Dedifferentiated amniotic fluid mesenchymal stem cell (primary cell): ENCODE measurements around the gene KCMF1.

Experiments used
- DNase-seq: peaks from one replicate; pipeline ENCODE4 v3.0.0-alpha.2; 2016; ENCODE audit errors: extremely low spot score

Gene KCMF1

DNA sequence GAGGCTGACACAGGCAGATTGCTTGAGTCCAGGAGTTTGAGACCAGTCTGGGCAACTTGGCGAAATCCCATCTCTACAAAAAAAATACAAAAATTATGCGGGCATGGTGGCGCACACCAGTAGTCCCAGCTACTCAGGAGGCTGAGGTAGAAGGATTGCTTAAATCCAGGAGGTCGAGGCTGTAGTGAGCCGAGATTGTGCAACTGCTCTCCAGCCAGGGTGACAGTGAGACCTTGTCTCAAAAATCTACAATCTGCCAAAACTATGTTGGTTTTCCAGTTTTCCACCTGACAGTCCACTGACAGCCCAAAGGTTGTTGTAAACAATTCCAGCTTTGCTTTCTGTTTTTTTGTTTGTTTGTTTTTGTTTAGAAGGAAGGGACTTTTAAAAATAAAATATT lies 51.3 kb downstream of the KCMF1 start:
- DNase-seq = no peak

DNA sequence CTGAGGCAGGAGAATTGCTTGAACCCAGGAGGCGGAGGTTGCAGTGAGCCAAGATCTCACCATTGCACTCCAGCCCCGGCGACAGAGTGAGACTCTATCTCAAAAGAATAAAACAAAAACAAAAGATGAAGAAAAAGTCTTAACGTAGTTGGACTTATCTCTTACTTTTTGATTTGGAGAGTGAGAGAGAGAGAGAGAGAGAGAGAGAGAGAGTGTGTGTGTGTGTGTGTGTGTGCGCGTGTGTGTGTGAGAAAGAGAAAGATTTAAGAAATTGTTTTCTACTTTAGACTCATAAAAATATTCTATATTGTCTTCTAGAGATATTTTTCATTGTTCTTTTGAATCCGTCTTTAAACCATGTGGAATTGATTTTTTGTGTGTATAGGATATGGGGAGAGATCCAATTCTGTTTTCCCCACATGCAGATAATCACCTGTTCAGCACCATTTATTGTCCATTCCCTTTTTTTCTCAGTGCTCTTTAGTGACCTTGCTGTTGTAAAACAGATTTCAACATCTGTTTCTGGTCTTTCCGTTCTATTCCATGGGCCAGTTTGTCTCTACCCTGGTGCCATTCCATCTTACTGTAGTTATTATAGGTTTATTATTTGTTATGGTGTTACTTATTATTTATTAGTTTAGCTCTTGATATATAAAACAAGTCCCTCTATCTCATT lies 53.5 kb downstream of the KCMF1 start:
- DNase-seq = no peak

DNA sequence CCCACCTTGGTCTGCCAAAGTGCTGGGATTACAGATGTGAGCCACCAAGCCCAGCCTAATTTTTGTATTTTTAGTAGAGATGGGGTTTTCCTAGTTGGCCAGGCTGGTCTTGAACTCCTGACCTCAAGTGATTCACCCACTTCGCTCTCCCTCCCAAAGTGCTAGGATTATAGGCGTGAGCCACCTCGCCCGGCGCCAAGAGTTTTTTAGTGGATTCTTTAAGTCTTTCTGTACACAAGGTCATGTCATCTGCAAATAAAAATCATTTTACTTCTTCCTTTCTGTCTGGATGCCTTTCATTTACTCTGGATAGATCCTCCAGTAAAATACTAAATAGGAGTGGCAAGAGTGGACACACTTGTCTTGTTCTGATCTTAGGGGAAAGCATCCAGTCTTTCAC lies 61.7 kb downstream of the KCMF1 start:
- no peak for DNase-seq

- DNase-seq = no peak
Measured at GRCh38 chr2:85033388-85033787, 62.4 kb downstream of the KCMF1 start.

DNA sequence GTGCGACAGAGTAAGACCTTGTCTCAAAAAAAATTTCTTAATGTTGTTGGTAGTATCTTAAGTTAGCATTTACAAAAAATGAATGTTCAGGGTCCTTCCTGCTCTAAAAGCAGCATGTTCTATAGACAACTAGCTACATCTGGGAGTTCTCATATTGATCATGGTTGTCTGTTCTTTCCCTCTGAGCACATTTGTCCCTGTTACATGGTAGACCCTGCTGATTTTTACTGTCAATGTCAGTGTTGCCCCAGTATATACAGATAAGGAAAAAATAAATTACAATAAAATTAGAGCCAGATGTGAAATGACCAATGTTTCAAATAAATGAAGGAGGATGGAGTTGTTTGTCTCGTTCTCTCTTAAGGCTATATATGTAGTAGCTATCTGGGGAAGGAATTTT lies 63.2 kb downstream of the KCMF1 start:
- DNase-seq = no peak

DNA sequence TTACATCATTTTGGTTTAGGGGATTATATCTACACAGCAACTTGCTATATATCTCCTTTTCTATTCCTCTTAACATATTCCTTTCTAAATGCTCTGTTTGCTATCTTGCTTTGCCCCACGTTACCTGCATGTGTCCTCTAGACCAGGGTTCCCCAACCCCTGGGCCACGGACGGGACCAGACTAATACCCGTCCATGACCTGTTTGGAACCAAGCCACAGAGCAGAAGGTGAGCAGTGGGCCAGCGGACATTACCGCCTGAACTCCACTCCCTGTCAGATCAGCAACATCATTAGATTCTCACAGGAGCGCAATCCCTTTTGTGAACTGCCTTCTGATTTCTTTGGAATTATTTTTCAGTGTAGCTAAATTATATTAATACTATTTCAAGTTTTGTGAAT lies 66.7 kb downstream of the KCMF1 start:
- no peak for DNase-seq

GRCh38 chr2:85042330-85042729 lies 71.4 kb downstream of the KCMF1 start:
- no peak for DNase-seq

- DNase-seq = no peak
Measured at GRCh38 chr2:85048534-85048933, 77.6 kb downstream of the KCMF1 start.

GRCh38 chr2:85049236-85049635 lies 78.3 kb downstream of the KCMF1 start:
- no peak for DNase-seq

GRCh38 chr2:85053802-85054201 lies 82.8 kb downstream of the KCMF1 start:
- DNase-seq = peak; percentile 51

GRCh38 chr2:85057226-85057962 lies 86.4 kb downstream of the KCMF1 start:
- no peak for DNase-seq

DNA sequence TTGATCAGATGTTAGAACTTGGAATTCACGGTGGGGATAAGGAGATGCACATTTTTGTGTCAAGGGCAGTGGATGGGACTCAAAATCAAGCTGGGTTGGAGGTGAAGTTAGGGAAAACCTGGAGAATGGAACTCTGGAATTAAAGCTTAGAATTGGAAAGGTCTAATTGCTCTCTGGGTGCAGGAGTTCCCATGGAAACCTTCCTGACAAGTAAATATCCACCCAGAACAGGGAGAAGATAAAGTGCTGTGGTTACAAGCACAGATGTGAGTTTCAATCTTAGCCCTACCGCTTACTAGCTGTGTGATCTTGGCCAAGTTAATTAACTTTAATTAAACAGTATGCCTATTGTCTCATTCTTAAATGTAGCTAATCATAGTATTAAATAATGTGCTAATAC lies 90.9 kb downstream of the KCMF1 start:
- no peak for DNase-seq

DNA sequence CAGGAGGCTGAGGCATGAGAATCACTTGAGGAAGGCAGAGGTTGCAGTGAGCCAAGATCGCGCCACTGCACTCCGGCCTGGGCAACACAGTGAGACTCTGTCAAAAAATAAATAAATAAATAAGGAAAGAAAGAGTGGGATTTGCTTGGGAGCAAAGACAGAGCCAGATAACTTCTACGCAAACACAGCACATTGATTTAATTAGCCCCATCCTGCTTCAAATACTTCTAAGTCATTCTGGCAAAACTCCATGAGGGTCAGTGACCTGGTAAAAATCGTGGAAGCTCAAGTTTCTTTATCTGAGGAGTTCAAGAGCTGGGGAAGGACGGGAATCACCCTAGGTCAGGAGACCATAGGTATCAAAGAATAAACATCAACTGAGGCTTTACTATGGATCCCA lies 91.6 kb downstream of the KCMF1 start:
- no peak for DNase-seq

DNA sequence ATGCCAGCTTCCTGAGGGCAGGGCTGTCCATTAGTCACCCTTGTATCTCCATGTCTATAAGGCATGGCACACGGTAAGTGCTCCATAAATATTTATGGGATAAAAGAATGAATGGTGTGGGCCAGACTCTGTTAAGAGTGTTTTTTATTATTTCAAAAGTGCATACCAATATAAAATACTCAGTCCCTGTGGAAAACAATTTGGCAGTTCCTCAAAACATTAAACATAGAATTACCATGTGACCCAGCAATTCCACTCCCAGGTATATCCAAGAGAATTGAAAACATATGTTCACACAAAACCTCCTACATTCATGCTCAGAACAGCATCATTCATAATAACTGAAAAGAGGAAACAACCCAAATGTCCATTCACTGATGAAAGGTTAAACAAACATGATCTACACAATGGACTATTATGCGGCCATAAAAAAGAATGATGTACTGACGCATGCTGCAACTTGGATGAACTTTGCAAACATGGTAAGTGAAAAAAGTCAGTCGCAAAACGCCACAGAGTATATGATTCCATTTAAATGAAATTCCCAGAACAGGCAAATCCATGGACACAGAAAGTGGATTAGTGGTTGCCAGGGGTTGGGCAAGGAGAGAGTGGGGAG lies 93.1 kb downstream of the KCMF1 start:
- no peak for DNase-seq

DNA sequence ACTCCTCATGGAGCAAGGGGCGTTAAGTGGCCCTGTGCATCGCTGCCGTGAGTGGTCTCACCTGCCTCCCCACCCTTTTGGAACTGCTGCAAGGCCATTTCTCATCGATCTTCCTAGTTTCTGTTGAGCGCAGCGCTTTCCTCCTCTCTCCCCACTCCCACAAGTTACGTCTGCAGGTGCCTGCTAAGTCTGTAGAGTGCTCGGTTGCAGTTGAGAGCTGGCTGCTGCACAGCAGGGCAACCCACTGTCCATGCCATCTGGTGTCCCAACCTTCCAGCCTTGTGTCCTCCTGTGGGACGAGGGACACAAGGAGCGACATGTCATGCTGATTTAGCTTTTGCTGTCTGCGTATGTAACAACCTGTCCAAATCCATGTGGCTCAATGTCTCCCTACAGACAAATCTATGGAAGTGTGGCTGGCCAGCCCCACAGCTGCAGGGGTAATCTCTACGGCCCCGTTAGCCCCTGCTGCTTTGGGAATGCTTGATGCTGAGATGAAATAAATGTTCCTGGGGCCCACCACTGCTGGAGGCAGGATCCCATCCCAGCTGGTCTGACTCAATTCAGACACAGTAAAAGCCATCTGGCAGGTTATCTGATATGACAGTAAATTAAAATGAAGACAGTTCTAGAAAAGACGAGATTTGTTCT lies 94.1 kb downstream of the KCMF1 start:
- DNase-seq = no peak

DNA sequence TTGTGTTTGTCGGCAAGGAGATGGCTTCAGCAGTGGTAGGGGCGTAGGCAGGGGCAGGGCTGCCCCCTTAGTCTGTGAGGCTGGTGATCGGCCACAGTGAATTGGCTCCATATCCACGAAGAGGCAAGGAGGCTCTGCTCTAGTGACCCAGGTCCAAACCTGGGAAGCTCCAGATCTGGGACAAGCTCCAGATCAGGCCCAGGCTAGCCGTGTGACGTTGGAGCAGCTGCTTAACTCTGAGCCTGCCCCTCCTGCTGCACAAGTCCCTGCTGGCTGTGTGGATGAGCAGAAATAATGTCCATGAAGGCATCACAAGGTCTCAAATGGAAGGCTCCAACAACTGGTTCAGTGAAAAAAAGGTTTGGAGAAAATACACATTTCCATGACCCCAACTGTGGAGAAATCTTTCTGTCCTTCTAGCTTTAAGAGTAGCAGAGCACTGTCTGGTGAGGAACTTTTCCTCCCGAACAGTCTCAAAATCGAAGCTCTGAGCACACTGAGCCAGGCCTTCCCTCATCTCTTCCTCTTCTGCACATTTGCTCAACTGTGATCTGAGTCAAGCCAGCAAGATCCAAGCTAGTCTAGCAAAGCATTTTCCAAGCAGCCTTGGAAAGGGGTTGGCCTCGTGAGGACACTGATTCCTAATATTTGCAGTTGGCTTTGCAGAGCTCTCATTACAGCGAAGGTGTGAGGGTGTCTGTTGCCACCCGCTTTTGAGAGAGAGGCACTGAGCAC lies 95.2 kb downstream of the KCMF1 start:
- no peak for DNase-seq

DNA sequence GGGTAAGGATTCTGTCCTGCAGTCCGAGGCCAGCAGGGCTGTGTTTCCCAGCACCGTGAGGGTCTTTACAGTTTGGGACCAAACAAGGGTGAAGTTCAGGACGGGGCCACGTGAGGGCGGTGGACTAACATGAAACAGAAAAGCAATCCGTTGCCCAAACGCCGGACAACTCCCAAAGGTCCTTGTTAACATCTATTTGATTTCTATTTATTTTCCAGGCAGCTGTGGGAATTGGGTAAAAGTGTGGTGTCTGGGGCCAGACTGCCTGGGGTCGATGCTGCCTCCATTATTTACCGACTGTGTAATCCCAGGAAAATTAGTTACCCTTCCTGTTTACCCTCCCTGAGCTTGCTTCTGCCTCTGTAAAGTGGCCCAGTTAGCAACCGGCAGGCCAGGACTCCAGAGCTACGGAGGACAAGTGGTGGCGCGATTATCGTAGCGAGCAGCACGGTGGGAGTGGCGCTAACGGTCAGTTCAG lies 96.0 kb downstream of the KCMF1 start:
- DNase-seq = peak; percentile 89

- DNase-seq = no peak
Measured at GRCh38 chr2:85071096-85071495, 100.1 kb downstream of the KCMF1 start.

GRCh38 chr2:85073033-85073432 lies 102.1 kb downstream of the KCMF1 start:
- DNase-seq = no peak

DNA sequence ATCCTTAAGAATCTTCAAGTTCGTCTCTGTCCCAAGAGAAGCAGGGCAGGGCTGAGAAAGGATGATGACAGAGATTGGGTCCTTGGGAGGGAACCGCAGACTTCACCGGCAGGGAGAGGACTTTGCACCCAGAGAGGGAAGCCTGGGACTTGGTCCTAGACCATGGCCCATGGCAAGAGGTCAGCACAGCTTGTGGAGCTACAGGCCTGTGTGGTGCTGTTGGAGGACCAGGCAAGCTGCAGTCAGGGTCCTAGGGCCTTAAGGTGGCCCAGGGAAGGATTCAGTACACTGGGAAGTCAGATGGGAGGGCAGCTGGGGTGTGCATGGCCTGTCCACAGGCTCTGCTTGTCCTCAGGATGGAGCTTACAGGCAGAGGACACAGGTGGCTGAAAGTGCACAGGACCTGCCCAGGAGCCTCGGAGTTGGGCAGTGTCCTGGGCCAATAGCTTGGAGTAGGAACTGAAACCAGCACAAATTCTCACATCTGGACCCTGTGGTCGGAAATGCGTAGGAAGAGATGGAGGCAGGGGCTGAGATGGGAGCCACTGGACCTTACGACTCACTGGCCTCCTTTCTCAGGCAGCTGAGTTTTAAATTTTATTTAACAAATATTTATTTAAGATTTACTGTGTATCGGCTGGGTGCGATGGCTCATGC lies 105.8 kb downstream of the KCMF1 start:
- no peak for DNase-seq

DNA sequence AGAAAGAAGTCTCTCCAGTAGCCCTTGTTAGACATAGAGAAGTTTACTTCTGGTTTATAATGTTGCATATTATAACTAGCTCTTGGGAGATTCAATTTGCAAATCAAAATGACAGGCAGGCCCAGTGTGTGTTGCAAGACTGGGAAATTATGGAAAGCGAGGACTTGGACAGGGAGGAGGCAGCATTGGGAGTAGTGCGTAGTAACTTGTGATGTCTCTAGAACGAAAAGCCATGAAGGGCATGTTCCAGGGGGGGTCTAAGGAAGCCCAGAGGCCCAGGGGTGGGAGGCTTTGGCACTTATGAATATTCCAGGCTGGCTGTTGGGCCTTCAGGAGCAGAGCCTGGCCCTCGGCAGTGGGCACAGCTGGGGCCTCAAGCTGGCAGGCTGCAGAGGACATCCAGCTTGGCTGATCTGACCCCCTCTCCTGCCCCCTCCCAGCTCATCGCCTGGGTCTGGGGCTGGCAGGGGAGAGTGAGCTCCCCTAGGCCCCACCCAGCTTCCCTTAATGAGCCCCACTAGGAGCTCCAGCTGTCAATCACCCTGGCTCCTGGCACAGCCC lies 107.0 kb downstream of the KCMF1 start:
- no peak for DNase-seq
